ENCODE data around the gene KCNJ11.

The KCNJ11 gene

GRCh38 chr11:17405232-17406005 is 17.0 kb upstream of the KCNJ11 start:
- POLR2A ChIA-PET = no interaction called here
- TF ChIP-seq CTCF (IDR thresholded peaks at IDR 0.05; ENCODE audit: control extremely low read depth, extremely low read depth, low read depth, missing control alignments) = no peak
- CTCF ChIA-PET = interaction anchor here (1.4 kb wide), 1 partner anchor 13 kb away, joined by 3 read pairs; no protein-coding TSS in a partner anchor
- no peak for DNase-seq (ENCODE audit: extremely low spot score)

- ChIA-PET POLR2A (no interaction called here), CTCF (interaction anchor here (1.8 to 8.4 kb wide), 2 partner anchors 21 to 100 kb away, joined by 8 to 51 read pairs; no protein-coding TSS in a partner anchor)
- no peak for DNase-seq (ENCODE audit: extremely low spot score)
- no peak for TF ChIP-seq CTCF (IDR thresholded peaks at IDR 0.05; ENCODE audit: control extremely low read depth, extremely low read depth, low read depth, missing control alignments)
Observed at GRCh38 chr11:17403980-17404759, 15.7 kb upstream of the KCNJ11 start.

- DNase-seq (ENCODE audit: extremely low spot score) = no peak
- CTCF ChIA-PET = interaction anchor here (1.8 to 8.4 kb wide), 2 partner anchors 19 to 101 kb away, joined by 8 to 51 read pairs; no protein-coding TSS in a partner anchor
- no peak for TF ChIP-seq CTCF (IDR thresholded peaks at IDR 0.05; ENCODE audit: control extremely low read depth, extremely low read depth, low read depth, missing control alignments)
- POLR2A ChIA-PET = no interaction called here
Observed at GRCh38 chr11:17402486-17402885, 14.0 kb upstream of the KCNJ11 start.

GRCh38 chr11:17401841-17402240 is 13.4 kb upstream of the KCNJ11 start:
- DNase-seq (ENCODE audit: extremely low spot score) = no peak
- POLR2A ChIA-PET = no interaction called here
- CTCF ChIA-PET = interaction anchor here (1.9 to 8.4 kb wide), 3 partner anchors 13 to 103 kb away, joined by 5 to 51 read pairs (median 7); partner anchors contain the start of gene KCNJ11
- no peak for TF ChIP-seq CTCF (IDR thresholded peaks at IDR 0.05; ENCODE audit: control extremely low read depth, extremely low read depth, low read depth, missing control alignments)

GRCh38 chr11:17401316-17401715 is 12.9 kb upstream of the KCNJ11 start:
- ChIA-PET CTCF (interaction anchor here (1.9 to 8.4 kb wide), 3 partner anchors 13 to 103 kb away, joined by 5 to 51 read pairs (median 7); partner anchors contain the start of gene KCNJ11), POLR2A (no interaction called here)
- TF ChIP-seq CTCF (IDR thresholded peaks at IDR 0.05; ENCODE audit: control extremely low read depth, extremely low read depth, low read depth, missing control alignments) = no peak
- no peak for DNase-seq (ENCODE audit: extremely low spot score)

GRCh38 chr11:17400048-17400775 is 11.8 kb upstream of the KCNJ11 start:
- CTCF ChIA-PET = interaction anchor here (1.0 to 8.4 kb wide), 4 partner anchors 12 to 128 kb away, joined by 3 to 51 read pairs (median 6); partner anchors contain the start of gene KCNJ11

More at GRCh38 chr11:17400048-17400775, 11.8 kb upstream of the KCNJ11 start:
- POLR2A ChIA-PET = no interaction called here
- no peak for TF ChIP-seq CTCF (IDR thresholded peaks at IDR 0.05; ENCODE audit: control extremely low read depth, extremely low read depth, low read depth, missing control alignments)
- no peak for DNase-seq (ENCODE audit: extremely low spot score)

All from GM10248 (cell line).